Calu3 (cell line): Measurements from ENCODE around the gene SPOCK3. TPM values are rescaled to one million over a fixed set of nuclear protein-coding genes. Genes with fewer than 3 reads are reported as not detected.

Experiments used
- BruUV-seq: library from RNA; stranded (reverse); fragments of 400-500 nt; replicated peaks from 2 replicates; lab custom pipeline; 2021; lab: Mats Ljungman, UMichigan
- CTCF ChIA-PET: fragments of 300-600 bp; sonication (Branson Sonifier 250); formaldehyde crosslinking; loops from one replicate; lab custom pipeline; 2022; ENCODE audit warnings: antibody characterized with exemption; lab: Charles Lee
- DNase-seq: peaks from one replicate; pipeline ENCODE4 v3.0.0; 2022
- H3K27ac Mint-ChIP-seq: one replicate; pipeline ENCODE4 v1.8.0; 2022; ENCODE audit warnings: mixed read lengths; ENCODE audit not compliant: unreplicated experiment
- H3K27me3 Mint-ChIP-seq: one replicate; pipeline ENCODE4 v1.8.0; 2022; ENCODE audit warnings: mixed read lengths; ENCODE audit not compliant: unreplicated experiment
- H3K36me3 Mint-ChIP-seq: one replicate; pipeline ENCODE4 v1.8.0; 2022; ENCODE audit warnings: mild to moderate bottlenecking, moderate library complexity, mixed read lengths; ENCODE audit not compliant: insufficient read depth, unreplicated experiment
- H3K4me1 Mint-ChIP-seq: one replicate; pipeline ENCODE4 v1.8.0; 2022; ENCODE audit warnings: mild to moderate bottlenecking, low read depth, mixed read lengths; ENCODE audit not compliant: unreplicated experiment
- H3K4me3 Mint-ChIP-seq: one replicate; pipeline ENCODE4 v1.8.0; 2022; ENCODE audit warnings: mild to moderate bottlenecking, low read depth, moderate library complexity, mixed read lengths; ENCODE audit not compliant: unreplicated experiment
- H3K9me3 Mint-ChIP-seq: one replicate; pipeline ENCODE4 v1.8.0; 2022; ENCODE audit warnings: low read depth, mixed read lengths; ENCODE audit not compliant: unreplicated experiment
- intact Hi-C: fragments of 100-400 bp; cut with micrococcal nuclease; formaldehyde crosslinking; loops from one replicate; pipeline ENCODE4 v1.10.0; 2022; ENCODE audit not compliant: unreplicated experiment
- total RNA-seq: library from RNA; stranded (reverse); gene quantifications from 2 replicates; pipeline ENCODE4 v1.2.3, GENCODE V29; 2022
- TF ChIP-seq, protein P1 (sequence below): fragments of 200-600 bp; IDR thresholded peaks from one replicate; pipeline ENCODE4 v1.8.0; 2022; ENCODE audit warnings: antibody characterized with exemption; ENCODE audit not compliant: unreplicated experiment

Gene SPOCK3
- total RNA-seq, 1 experiment from 2014 or later: 0.31 TPM

DNA sequence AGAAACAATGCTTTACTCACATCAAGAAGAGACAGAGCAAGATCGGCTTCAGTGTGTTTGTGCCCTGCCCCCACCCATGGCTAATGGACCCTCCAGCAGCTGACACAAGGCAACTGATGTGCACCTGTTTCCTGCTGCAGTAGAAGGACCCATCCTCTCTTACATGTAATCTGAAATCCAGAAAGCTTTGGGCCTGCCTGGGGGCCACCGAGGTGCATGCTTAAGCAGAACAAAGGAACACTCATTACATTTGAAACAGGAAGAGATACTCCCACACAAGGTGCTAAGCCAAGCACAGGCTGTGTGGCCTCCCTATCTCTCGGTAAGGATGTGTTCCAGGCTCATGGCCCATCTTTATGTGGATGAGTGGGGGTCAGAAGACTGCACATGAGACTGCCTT lies 338.0 kb downstream of the SPOCK3 start:
- H3K4me3 Mint-ChIP-seq: no peak overlapping the region
- CTCF ChIA-PET: no interaction called here
- no peak for DNase-seq
- no peaks in the 10 kb centered on the region for H3K9me3 Mint-ChIP-seq
- intact Hi-C loops: no loop called here
- no peaks in the 10 kb centered on the region for H3K27me3 Mint-ChIP-seq
- no peaks in the 10 kb centered on the region for H3K36me3 Mint-ChIP-seq
- TF ChIP-seq, protein P1, sequence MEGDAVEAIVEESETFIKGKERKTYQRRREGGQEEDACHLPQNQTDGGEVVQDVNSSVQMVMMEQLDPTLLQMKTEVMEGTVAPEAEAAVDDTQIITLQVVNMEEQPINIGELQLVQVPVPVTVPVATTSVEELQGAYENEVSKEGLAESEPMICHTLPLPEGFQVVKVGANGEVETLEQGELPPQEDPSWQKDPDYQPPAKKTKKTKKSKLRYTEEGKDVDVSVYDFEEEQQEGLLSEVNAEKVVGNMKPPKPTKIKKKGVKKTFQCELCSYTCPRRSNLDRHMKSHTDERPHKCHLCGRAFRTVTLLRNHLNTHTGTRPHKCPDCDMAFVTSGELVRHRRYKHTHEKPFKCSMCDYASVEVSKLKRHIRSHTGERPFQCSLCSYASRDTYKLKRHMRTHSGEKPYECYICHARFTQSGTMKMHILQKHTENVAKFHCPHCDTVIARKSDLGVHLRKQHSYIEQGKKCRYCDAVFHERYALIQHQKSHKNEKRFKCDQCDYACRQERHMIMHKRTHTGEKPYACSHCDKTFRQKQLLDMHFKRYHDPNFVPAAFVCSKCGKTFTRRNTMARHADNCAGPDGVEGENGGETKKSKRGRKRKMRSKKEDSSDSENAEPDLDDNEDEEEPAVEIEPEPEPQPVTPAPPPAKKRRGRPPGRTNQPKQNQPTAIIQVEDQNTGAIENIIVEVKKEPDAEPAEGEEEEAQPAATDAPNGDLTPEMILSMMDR: no peak
- BruUV-seq: no TSS peak
- H3K4me1 Mint-ChIP-seq: no peaks in the 10 kb centered on the region
- H3K27ac Mint-ChIP-seq: no peak overlapping the region

DNA sequence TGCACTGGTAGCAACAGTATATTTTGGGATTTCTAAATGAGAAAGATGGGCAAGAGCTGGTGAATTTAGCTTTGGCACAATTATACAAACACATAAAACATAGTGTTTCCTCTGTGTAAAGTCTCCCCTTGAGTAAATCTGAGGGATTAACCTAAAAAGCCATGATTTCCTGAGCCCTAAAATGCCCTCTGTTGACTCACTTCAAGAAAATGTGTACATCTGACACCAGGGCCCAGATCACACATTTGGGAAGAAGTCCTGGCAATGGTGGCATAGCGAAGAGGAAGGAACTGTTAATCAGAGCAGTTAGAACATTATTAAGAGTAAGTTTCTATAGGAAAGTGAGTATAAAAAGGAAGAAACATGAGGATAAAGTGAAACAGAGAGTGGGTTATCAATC lies 338.5 kb downstream of the SPOCK3 start:
- H3K27ac Mint-ChIP-seq: no peak overlapping the region
- BruUV-seq: no TSS peak
- H3K4me1 Mint-ChIP-seq: no peaks in the 10 kb centered on the region

DNA sequence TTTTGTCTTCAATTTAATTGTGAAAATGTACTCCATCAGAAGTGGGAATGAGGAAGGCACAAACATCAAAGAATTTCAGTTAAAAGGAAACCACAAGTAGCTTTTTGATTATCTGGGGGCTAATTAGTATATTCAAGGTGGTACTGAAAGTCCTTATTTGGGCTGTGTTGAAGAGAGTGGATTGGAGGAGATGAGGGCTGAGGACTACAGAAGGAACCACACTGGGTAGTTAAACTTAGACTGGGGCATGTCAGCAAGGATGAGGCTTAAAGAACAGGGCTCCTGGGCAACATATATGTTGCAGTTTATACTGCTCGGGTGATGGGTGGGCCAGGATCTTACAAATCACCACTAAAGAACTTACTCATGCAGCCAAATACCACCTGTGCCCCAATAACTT lies 346.8 kb downstream of the SPOCK3 start:
- TF ChIP-seq, protein P1: no peak
- Mint-ChIP-seq H3K27ac (no peak overlapping the region), H3K27me3 (no peaks in the 10 kb centered on the region), H3K36me3 (no peaks in the 10 kb centered on the region), H3K4me1 (no peaks in the 10 kb centered on the region), H3K9me3 (no peaks in the 10 kb centered on the region), H3K4me3 (no peak overlapping the region)
- intact Hi-C loops: no loop called here
- DNase-seq: no peak
- no TSS peak for BruUV-seq
- CTCF ChIA-PET: no interaction called here

More for the DNA sequence above, 338.5 kb downstream of the SPOCK3 start:
- no peak for DNase-seq
- CTCF ChIA-PET: no interaction called here
- no peaks in the 10 kb centered on the region for H3K9me3 Mint-ChIP-seq
- TF ChIP-seq, protein P1: no peak
- intact Hi-C loops: no loop called here
- no peaks in the 10 kb centered on the region for H3K27me3 Mint-ChIP-seq
- no peak overlapping the region for H3K4me3 Mint-ChIP-seq
- H3K36me3 Mint-ChIP-seq: no peaks in the 10 kb centered on the region

DNA sequence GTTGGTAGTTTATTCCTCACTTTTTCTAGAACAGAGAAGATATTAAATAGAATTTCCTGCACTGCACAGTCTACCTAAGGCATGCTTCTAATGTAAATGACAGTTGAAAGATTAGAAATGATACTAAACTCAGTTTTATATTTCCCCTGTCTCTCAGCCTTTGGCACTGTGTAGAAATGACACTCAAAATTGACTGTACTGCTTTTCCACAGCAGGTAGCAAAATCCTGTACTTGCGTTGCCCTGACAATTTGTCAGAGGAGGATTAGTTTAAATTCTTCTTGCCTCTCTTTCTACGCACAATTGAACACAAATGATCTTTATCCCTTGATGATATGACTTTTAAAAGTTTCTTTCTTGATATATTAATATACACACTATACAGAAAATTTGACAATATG lies 347.6 kb downstream of the SPOCK3 start:
- CTCF ChIA-PET: no interaction called here
- no peaks in the 10 kb centered on the region for H3K27me3 Mint-ChIP-seq
- BruUV-seq: no TSS peak
- H3K27ac Mint-ChIP-seq: no peak overlapping the region
- intact Hi-C loops: no loop called here
- H3K4me3 Mint-ChIP-seq: no peak overlapping the region
- no peak for DNase-seq
- TF ChIP-seq, protein P1: no peak
- no peaks in the 10 kb centered on the region for H3K9me3 Mint-ChIP-seq
- H3K36me3 Mint-ChIP-seq: no peaks in the 10 kb centered on the region
- H3K4me1 Mint-ChIP-seq: no peaks in the 10 kb centered on the region

DNA sequence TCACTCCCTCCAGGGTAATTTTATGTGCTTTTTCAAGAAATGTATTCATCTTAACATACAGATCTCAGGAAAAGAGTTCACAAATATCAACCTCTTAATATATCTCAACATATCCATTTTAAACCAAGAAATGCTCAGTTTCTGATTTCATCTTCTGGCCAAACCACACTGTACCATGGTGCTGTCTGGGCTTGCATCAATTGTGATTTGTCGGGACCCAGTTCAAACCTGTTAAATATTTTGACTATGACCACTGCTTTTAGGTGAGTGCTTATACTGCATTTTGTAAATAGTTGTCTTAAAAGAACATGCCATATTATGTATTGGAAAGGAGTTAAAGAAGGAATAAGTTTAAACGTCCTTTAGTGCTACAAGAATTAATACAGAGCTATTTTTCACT lies 352.1 kb downstream of the SPOCK3 start:
- peaks cover 9% of the 10 kb centered on the region for H3K4me1 Mint-ChIP-seq
- no peak overlapping the region for H3K4me3 Mint-ChIP-seq
- H3K36me3 Mint-ChIP-seq: no peaks in the 10 kb centered on the region
- CTCF ChIA-PET: no interaction called here
- intact Hi-C loops: no loop called here
- peaks cover 2% of the 10 kb centered on the region for H3K9me3 Mint-ChIP-seq
- H3K27me3 Mint-ChIP-seq: no peaks in the 10 kb centered on the region
- no peak overlapping the region for H3K27ac Mint-ChIP-seq
- BruUV-seq: no TSS peak
- DNase-seq: no peak
- TF ChIP-seq, protein P1: no peak
